GM18868 (cell line): Measurements from ENCODE around the gene RFPL4A.

ENCODE experiments used
- ATAC-seq: cut with Tn5 transposase; IDR thresholded peaks from one replicate; pipeline ENCODE4 v1.9.1; 2021; ENCODE audit warnings: mild to moderate bottlenecking, moderate library complexity; ENCODE audit not compliant: unreplicated experiment

Gene RFPL4A

DNA sequence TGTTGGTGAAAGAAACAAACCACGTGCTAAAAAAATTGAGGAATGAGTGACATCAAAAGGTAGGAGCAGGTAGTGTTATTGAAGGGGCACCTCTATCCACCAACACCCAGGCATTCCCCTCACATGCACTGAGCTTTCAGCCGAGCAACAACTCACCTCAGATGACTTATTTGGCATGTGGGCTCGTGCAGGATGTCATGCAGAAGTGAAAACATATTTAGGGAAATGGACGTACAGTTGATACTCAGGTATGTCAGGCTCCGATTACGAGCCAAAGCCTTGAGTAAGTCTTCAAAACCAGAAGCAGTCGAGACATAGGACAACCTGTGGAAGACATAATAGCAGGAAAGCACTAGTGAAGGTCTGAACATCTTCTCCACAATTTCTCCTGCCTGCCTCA is 42.5 kb downstream of the RFPL4A start:
- ATAC-seq = no peak

DNA sequence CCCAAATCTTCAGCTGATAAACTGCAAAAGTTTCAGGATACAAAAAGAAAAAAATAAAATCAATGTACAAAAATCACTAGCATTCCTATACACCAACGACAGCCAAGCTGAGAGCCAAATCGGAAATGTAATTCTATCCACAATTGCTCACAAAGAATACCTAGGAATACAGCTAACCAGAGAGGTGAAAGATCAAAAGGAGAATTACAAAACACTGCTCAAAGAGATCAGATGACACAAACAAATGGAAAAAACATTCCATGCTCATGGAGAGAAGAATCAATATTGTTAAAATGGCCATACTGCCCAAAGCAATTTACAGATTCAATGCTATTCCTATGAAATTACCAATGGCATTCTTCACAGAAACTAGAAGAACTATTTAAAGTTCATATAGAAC is 43.4 kb downstream of the RFPL4A start:
- ATAC-seq = no peak

DNA sequence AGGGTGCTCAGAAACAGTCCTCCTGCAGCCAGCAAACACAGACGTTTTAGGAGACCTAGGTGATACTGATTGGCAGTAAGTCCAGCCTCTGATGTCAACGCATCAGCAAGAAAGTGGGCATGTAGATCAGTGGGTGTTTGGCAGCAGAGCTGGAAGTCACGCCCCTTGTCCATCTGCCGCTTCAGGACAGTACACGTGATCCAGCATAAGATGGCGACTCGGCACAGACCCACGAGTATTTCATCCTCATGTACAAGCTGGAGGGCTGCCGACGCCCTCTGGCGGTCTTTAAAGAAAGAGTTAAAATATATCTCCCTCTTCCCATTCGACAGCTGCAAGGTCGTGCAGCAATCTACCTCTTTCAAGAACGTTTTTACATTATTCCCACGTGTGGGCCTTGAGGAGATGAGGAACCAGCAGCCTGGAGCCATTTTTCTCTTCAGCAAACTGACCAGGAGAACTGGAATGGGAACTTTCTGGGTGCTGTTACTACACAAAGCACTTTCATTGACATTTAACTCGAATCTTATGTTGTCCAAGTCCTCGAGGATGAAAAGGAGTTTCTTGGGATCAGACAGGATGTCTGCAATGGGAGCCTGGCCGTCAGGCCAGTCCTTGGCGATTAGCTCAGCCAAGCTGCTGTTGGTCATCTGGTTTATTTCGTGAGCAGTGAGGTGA is 50.6 kb downstream of the RFPL4A start:
- ATAC-seq = no peak

DNA sequence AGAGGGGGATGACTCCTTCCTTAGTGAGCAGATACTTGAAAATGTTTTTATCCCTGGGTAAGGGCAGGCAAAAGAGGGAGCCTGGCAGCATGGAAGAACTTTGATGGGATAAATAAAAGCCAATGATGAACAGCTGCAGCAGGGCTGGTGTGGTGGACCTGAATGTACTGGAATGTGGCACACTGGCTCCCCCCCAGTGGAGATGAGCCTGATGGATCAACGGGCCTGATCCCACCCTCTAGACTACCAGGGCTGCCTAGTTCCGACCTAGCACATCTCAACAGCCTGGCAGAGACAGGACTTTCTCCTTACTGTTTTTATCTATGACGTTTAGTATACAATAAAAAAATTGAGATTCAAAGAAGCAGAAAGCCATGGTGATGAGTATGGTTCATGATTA is 52.4 kb downstream of the RFPL4A start:
- ATAC-seq = no peak

DNA sequence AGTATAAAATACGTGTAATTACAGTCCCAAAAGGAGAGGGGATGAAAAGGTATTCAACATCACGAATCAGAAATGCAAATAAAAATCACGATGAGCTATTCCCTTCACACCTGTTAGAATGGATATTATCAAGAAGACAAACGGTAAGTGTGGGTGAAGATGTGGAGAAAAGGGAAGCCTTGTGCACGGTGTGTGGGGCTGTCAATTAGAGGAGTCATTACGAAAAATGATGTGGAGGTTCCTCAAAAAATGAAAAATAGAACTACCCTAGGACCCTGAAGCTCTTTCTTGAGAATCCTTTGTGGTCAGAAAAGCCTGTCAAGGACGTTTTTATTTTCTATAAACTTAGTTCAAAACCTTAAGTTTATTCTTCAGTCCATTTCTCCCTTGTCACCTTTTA is 53.6 kb downstream of the RFPL4A start:
- ATAC-seq = no peak
